ENCODE data around the gene PIP4K2A. TPM values are rescaled to one million over a fixed set of nuclear protein-coding genes. Genes with fewer than 3 reads are reported as not detected.
"Not testable (repeated sequence)": the region's sequence is repeated elsewhere in the genome, so short reads cannot be mapped to it uniquely, and the experiment has no call there.

Gene PIP4K2A
- total RNA-seq, 1 experiment from 2014 or later: 20.2 TPM

DNA sequence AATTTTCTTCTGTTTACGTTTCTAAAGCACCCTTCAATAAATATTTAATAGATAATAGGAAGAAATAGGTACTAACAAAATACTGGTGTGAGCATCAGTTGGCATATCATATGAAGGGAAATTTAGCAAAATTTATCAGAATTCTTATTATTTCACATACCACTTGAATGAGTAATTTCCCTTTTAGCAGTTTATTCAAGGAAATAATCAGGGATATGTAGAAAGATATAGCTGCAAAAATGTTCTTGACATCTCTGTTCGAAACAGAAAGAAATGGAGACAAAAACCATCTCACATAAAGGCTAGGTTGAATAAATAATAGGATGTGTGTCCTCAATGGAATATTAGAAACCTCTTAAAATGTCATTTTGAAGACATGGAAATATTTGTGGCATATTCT, 35.8 kb upstream of the PIP4K2A start:
- no peaks in the 10 kb centered on the region for H4K20me1 ChIP-seq (ENCODE audit: low read length)
- H3F3A ChIP-seq (ENCODE audit: low read length, unreplicated experiment): no peaks in the 10 kb centered on the region
- H3K79me2 ChIP-seq (ENCODE audit: low read length): no peaks in the 10 kb centered on the region
- H3K36me3 ChIP-seq (ENCODE audit: low read depth, low read length): no peaks in the 10 kb centered on the region
- no TSS peak for BruUV-seq (replicated peaks)
- TF ChIP-seq EZH2phosphoT487 (IDR thresholded peaks at IDR 0.05; ENCODE audit: borderline replicate concordance, low read length): no peak
- TF ChIP-seq, protein P1, sequence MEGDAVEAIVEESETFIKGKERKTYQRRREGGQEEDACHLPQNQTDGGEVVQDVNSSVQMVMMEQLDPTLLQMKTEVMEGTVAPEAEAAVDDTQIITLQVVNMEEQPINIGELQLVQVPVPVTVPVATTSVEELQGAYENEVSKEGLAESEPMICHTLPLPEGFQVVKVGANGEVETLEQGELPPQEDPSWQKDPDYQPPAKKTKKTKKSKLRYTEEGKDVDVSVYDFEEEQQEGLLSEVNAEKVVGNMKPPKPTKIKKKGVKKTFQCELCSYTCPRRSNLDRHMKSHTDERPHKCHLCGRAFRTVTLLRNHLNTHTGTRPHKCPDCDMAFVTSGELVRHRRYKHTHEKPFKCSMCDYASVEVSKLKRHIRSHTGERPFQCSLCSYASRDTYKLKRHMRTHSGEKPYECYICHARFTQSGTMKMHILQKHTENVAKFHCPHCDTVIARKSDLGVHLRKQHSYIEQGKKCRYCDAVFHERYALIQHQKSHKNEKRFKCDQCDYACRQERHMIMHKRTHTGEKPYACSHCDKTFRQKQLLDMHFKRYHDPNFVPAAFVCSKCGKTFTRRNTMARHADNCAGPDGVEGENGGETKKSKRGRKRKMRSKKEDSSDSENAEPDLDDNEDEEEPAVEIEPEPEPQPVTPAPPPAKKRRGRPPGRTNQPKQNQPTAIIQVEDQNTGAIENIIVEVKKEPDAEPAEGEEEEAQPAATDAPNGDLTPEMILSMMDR (conservative IDR thresholded peaks at IDR 0.05; ENCODE audit: low read depth, low read length): no peak
- TF ChIP-seq EZH2 (IDR thresholded peaks at IDR 0.05; ENCODE audit: low read length, unreplicated experiment): no peak
- no peaks in the 10 kb centered on the region for H3K9me2 ChIP-seq (replicated peaks; ENCODE audit: low read length)
- POLR2A ChIA-PET (ENCODE audit: unreplicated experiment): no interaction called here
- H3K4me3 ChIP-seq (ENCODE audit: low read length): no peak overlapping the region
- no peak for ATAC-seq
- no peaks in the 10 kb centered on the region for H3K4me1 ChIP-seq (ENCODE audit: insufficient read depth, low read length)
- no peak for DNase-seq
- no peak overlapping the region for H3K4me2 ChIP-seq (ENCODE audit: low read length)
- intact Hi-C loops (cut with micrococcal nuclease): no loop called here
- no peak overlapping the region for H2AFZ ChIP-seq (ENCODE audit: low read length)
- no peaks in the 10 kb centered on the region for H3K9me3 ChIP-seq (ENCODE audit: low read length)
- no peak overlapping the region for H3K27ac ChIP-seq (ENCODE audit: low read length)
- no peaks in the 10 kb centered on the region for H3K27me3 ChIP-seq (ENCODE audit: low read length)
- CTCF ChIA-PET: no interaction called here
- H3K9ac ChIP-seq (ENCODE audit: low read length): no peak overlapping the region

DNA sequence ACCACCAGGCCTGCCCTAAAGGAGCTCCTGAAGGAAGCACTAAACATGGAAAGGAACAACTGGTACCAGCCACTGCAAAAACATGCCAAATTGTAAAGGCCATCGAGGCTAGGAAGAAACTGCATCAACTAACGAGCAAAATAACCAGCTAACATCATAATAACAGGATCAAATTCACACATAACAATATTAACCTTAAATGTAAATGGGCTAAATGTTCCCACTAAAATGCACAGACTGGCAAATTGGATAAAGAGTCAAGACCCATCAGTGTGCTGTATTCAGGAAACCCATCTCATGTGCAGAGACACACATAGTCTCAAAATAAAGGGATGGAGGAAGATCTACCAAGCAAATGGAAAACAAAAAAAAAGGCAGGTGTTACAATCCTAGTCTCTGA, 30.5 kb upstream of the PIP4K2A start:
- H4K20me1 ChIP-seq (ENCODE audit: low read length); CTCF ChIA-PET; H3K9ac ChIP-seq (ENCODE audit: low read length); H3K27ac ChIP-seq (ENCODE audit: low read length); H3K4me3 ChIP-seq (ENCODE audit: low read length); H3F3A ChIP-seq (ENCODE audit: low read length, unreplicated experiment); H3K9me3 ChIP-seq (ENCODE audit: low read length); H3K27me3 ChIP-seq (ENCODE audit: low read length); H3K9me2 ChIP-seq (replicated peaks; ENCODE audit: low read length); POLR2A ChIA-PET (ENCODE audit: unreplicated experiment); intact Hi-C loops (cut with micrococcal nuclease); H3K79me2 ChIP-seq (ENCODE audit: low read length); DNase-seq; H3K4me1 ChIP-seq (ENCODE audit: insufficient read depth, low read length); ATAC-seq; H3K4me2 ChIP-seq (ENCODE audit: low read length); H2AFZ ChIP-seq (ENCODE audit: low read length); H3K36me3 ChIP-seq (ENCODE audit: low read depth, low read length); BruUV-seq (replicated peaks): not testable (repeated sequence)

DNA sequence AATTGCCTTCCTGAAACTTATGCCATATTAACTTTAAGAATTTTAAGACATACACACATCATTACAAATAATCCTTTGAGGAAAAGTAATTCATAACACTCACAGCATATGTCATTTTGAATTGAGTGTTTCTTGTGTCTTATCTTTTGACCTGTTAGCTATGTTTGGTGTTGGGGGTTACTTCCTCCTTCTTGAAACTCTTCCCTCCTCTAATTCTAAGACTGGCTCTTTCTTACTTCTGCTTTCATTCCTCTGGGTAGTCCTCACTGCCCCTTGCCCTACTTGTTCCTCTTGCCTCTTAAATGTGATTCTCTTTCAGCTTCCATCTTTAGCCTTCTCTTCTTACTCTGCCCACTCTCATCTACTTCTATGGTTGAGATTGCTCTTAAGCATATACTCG, 28.3 kb upstream of the PIP4K2A start:
- ChIA-PET CTCF (no interaction called here), POLR2A (ENCODE audit: unreplicated experiment) (no interaction called here)
- no peaks in the 10 kb centered on the region for H3F3A ChIP-seq (ENCODE audit: low read length, unreplicated experiment)
- H3K4me2 ChIP-seq (ENCODE audit: low read length): no peak overlapping the region
- H3K4me1 ChIP-seq (ENCODE audit: insufficient read depth, low read length): peaks cover 8% of the 10 kb centered on the region
- H2AFZ ChIP-seq (ENCODE audit: low read length): no peak overlapping the region
- H3K9me2 ChIP-seq (replicated peaks; ENCODE audit: low read length): no peaks in the 10 kb centered on the region
- intact Hi-C loops (cut with micrococcal nuclease): no loop called here
- no peaks in the 10 kb centered on the region for H4K20me1 ChIP-seq (ENCODE audit: low read length)
- H3K27ac ChIP-seq (ENCODE audit: low read length): no peak overlapping the region
- TF ChIP-seq, protein P1 (conservative IDR thresholded peaks at IDR 0.05; ENCODE audit: low read depth, low read length): no peak
- TF ChIP-seq EZH2phosphoT487 (IDR thresholded peaks at IDR 0.05; ENCODE audit: borderline replicate concordance, low read length): no peak
- ATAC-seq (no peak), DNase-seq (no peak)
- no TSS peak for BruUV-seq (replicated peaks)
- H3K36me3 ChIP-seq (ENCODE audit: low read depth, low read length): no peaks in the 10 kb centered on the region
- H3K27me3 ChIP-seq (ENCODE audit: low read length): no peaks in the 10 kb centered on the region
- H3K9ac ChIP-seq (ENCODE audit: low read length): no peak overlapping the region
- H3K9me3 ChIP-seq (ENCODE audit: low read length): no peaks in the 10 kb centered on the region
- no peaks in the 10 kb centered on the region for H3K79me2 ChIP-seq (ENCODE audit: low read length)
- no peak overlapping the region for H3K4me3 ChIP-seq (ENCODE audit: low read length)

DNA sequence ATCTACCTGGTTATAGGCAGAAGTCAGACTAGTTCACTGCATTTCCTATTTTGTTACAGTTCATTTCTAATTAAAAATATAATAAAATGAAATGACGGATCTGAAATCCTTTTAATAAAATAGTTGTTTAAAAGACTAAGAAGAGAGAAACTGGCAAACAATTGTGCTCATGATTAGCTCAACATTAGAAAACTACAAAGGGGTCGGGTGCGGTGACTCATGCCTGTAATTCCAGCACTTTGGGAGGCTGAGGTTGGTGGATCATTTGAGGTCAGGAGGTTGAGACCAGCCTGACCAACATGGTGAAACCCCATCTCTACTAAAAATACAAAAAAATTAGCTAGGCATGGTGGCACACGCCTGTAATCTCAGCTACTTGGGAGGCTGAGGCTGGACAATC, 27.3 kb upstream of the PIP4K2A start:
- BruUV-seq (replicated peaks); H4K20me1 ChIP-seq (ENCODE audit: low read length); H3K9me2 ChIP-seq (replicated peaks; ENCODE audit: low read length); POLR2A ChIA-PET (ENCODE audit: unreplicated experiment); H3K4me3 ChIP-seq (ENCODE audit: low read length); H3K36me3 ChIP-seq (ENCODE audit: low read depth, low read length); H2AFZ ChIP-seq (ENCODE audit: low read length); H3K27me3 ChIP-seq (ENCODE audit: low read length); H3K9me3 ChIP-seq (ENCODE audit: low read length); ATAC-seq; H3K9ac ChIP-seq (ENCODE audit: low read length); H3K79me2 ChIP-seq (ENCODE audit: low read length); H3K4me2 ChIP-seq (ENCODE audit: low read length); H3F3A ChIP-seq (ENCODE audit: low read length, unreplicated experiment); intact Hi-C loops (cut with micrococcal nuclease); CTCF ChIA-PET; H3K27ac ChIP-seq (ENCODE audit: low read length); DNase-seq: not testable (repeated sequence)
- H3K4me1 ChIP-seq (ENCODE audit: insufficient read depth, low read length): peaks cover 16% of the 10 kb centered on the region

All from PC-3 (cell line).